GM18499 (cell line): ENCODE measurements around the gene HSFX2.
"Not testable (repeated sequence)": the region's sequence is repeated elsewhere in the genome, so short reads cannot be mapped to it uniquely, and the experiment has no call there.

ENCODE experiments used
- ATAC-seq: cut with Tn5 transposase; IDR thresholded peaks from one replicate; pipeline ENCODE4 v1.9.1; 2021; ENCODE audit warnings: moderate number of reproducible peaks; ENCODE audit not compliant: insufficient read depth, unreplicated experiment

Gene HSFX2

GRCh38 chrX:149595943-149596342 is 829 bp upstream of the HSFX2 start:
- ATAC-seq, result not testable (repeated sequence)

GRCh38 chrX:149590993-149591392 is 4.1 kb downstream of the HSFX2 start:
- ATAC-seq, result not testable (repeated sequence)

GRCh38 chrX:149587359-149587758 is 7.8 kb downstream of the HSFX2 start, which contains the start of gene MAGEA9B:
Gene MAGEA9B, minus strand, starts transcription at chrX:149587459. Its CDS starts 4,280 bp downstream, at chrX:149583179.
- ATAC-seq, result not testable (repeated sequence)

- not testable (repeated sequence) for ATAC-seq
These were observed 9.5 kb downstream of the HSFX2 start for GRCh38 chrX:149585631-149586030.

- peak; percentile 98 for ATAC-seq
These were observed 21.7 kb downstream of the HSFX2 start for GRCh38 chrX:149573456-149573855.

GRCh38 chrX:149572743-149573142 is 22.4 kb downstream of the HSFX2 start:
- no peak for ATAC-seq

DNA sequence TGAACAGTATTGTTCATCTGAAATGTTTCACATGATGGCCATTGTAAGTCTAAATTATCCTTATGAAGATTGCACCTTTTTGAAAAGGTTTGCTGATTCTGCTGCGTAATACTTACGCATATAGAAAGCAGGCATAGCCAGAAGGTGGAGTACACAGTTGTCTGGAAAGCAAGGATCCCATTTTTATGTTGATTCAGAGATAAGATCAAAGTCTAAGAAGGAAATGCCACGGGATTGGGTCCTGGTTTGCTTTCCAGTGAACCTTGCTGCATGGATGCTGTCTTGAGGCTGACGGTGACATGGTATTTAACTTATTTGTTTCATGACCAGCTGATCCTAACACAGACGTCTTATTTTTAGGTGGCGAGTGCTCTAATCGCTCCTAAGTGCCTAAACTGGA is 23.3 kb downstream of the HSFX2 start:
- no peak for ATAC-seq

DNA sequence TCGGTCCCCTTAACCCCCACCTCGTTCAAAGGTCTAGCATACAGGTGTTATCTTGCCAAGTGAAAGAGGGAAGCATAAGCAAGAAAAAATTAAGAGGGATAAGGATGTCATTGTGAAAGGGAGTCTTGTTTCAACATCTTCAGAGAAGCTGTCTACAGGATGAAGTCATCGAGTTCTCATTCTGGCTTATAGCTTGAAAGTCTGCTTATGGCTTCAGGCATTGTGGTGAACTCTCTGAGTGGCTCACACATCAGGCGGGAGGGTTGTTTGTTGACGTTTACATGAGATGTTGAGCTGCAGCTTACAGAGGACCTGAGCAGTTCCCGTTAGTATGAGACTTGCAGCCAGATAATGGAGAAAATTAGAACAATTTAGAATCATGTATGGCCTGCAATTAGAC is 24.4 kb downstream of the HSFX2 start:
- ATAC-seq, result no peak

DNA sequence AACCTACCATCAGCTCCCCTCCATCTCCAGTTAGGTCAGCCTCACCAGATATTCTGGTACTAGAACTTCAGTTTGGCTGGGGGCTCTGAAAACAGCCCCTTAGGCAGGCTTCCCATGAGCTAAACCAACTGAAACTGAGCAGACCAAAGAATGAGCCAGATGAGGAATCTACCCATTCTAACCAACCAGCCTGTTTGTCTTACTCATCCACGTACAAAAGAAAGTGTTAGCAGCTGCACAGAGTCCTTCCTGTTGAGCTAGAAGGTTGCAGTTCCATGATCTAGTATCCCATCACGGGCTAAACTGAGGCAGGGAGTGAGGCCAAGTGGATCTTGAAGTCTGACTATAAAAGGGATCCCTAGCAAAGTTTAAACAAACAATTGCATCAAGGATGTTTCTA is 25.3 kb downstream of the HSFX2 start:
- no peak for ATAC-seq

GRCh38 chrX:149568701-149569296 is 26.3 kb downstream of the HSFX2 start:
- no peak for ATAC-seq

GRCh38 chrX:149567621-149568417 is 27.3 kb downstream of the HSFX2 start:
- no peak for ATAC-seq

DNA sequence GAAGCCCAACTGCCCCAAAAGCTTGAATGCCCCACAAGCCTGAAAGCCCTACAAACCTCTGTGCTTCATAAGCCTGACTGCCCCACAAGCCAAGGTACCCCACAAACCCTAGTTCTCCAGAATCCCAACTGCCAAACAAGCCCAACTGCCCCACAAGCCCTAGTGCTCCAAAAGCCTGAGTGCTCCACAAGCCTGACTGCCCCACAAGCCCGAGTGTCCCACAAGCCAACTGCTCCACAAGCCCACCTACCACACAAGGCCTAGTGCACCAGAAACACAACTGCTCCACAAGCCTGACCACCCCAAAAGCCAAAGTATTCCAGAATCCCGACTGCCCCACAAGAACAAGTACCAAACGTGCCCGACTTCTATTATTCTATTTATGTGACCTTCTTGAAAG is 31.8 kb downstream of the HSFX2 start:
- no peak for ATAC-seq

GRCh38 chrX:149555251-149555650 is 39.9 kb downstream of the HSFX2 start:
- ATAC-seq, result not testable (repeated sequence)

GRCh38 chrX:149551939-149552248 is 43.2 kb downstream of the HSFX2 start:
- ATAC-seq, result not testable (repeated sequence)

- not testable (repeated sequence) for ATAC-seq
These were observed 43.7 kb downstream of the HSFX2 start for GRCh38 chrX:149551245-149551938.

GRCh38 chrX:149550454-149550853 is 44.7 kb downstream of the HSFX2 start:
- not testable (repeated sequence) for ATAC-seq

- ATAC-seq, result not testable (repeated sequence)
These were observed 45.4 kb downstream of the HSFX2 start, which contains the start of gene HSFX3 for GRCh38 chrX:149549701-149550100. Gene HSFX3, minus strand, starts transcription at chrX:149549924. Its CDS starts 72 bp downstream, at chrX:149549852.

DNA sequence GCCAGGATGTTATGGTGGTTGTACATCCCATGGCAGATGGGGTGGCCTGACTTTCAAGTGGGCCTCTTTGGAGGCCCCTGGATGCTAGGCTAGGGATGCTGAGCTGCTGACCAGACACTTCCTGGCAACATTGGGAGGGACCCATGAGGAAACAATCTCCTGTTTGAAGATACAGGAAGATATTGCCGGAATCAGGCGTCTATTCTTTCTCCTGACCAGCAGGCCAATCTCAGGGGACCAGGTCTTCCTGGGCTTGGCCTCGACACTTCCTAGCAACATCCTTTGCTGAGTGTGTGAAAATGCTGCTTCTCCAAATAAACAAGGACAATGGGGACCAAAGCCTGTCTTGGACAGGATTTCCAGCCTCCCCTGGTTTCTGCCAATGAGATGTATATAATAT is 47.3 kb downstream of the HSFX2 start:
- not testable (repeated sequence) for ATAC-seq

- not testable (repeated sequence) for ATAC-seq
These were observed 48.2 kb downstream of the HSFX2 start for GRCh38 chrX:149546962-149547361.

GRCh38 chrX:149545545-149546543 is 49.3 kb downstream of the HSFX2 start:
- ATAC-seq, result not testable (repeated sequence)
